Activated naive CD4-positive, alpha-beta T cell treated with Interleukin-2 at 50 U/mL for 16 hours (primary cell): Measurements from ENCODE around the gene PNPLA5.

Experiments
- DNase-seq: peaks from one replicate; pipeline ENCODE4 v3.0.0-alpha.2; 2020

Gene PNPLA5

DNA sequence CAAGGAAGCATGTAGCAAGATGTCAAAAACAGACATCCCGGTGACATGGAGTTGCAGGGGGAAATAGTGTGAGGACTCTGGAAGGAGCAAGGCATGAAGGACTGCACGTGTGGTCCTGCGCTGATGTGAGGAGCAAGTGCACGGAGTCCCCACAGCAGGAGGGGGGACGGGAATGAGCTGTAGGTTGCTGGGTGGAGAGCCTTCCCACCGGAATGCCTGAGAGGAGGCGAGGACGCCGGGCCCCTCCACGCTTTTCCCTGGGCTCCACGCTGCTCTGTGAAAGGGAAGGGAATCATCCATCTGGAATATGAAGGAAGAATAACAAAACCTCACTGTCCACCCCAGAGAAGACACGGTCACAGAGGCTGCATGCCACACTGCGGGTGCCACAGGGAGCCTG lies 56.1 kb downstream of the PNPLA5 start:
- DNase-seq = no peak

DNA sequence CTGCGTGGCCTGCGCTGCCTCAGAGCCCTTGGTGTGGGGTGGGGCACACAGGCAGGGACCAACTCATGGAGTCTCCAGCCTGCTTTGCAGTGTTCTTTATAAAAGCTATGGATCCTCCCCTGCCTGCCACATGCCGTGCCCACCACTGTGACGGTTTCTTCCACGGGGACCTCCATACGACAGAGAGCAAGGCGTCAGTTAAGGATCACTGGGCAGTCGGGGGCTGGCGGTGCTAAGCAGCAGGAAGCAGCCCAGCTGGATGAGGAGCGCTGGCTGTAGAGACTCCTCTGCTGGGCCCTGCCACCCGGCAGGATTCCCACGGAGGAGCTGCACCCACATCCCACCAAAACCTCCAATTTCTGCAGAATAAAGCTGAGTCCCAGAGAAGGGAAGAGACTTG lies 56.6 kb downstream of the PNPLA5 start:
- no peak for DNase-seq

DNA sequence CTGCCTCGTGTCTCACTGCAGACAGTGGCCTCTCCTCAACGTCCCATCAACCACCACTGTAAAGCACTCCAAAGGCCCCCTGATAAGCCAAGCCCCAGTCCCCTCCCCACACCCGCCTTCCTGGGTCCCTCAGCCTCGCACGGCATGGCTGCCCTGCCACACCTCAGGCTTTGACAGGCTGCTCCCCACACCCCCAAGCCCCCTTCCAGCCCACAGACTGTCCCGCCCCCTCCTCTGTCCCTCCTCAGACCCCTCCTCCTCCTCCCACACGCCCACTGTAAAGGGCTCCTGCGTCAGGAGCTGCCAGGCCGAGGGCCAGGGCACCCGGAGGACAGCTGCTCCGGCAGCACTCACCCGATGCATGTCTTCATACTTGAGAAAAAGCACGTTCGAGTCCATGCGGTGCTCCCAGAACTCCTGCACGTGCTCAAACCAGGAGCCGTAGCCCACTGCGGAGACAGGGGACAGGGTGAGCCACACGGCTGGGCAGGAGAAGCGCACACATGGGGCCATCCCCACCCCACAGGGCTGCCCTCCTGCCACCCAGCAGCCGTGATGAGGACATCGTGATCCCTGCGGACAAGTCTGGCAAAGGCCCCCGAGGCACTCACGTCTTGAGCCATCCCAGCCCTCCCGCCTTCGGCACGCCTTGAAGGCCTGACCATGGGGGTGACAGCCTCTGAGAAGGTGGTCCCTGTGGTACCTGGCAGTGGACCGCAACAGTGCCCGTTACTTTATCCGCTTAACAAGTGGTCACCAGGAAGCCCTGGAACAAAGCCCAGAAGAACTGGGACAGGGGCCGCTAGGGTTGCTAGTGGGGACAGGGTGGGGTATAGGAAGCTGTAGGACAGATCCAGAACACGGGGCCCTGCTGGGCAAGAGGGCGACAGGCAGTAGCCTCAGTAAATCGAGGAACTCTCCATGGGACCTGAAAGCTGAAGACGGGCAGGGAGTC lies 58.2 kb downstream of the PNPLA5 start:
- DNase-seq = no peak

DNA sequence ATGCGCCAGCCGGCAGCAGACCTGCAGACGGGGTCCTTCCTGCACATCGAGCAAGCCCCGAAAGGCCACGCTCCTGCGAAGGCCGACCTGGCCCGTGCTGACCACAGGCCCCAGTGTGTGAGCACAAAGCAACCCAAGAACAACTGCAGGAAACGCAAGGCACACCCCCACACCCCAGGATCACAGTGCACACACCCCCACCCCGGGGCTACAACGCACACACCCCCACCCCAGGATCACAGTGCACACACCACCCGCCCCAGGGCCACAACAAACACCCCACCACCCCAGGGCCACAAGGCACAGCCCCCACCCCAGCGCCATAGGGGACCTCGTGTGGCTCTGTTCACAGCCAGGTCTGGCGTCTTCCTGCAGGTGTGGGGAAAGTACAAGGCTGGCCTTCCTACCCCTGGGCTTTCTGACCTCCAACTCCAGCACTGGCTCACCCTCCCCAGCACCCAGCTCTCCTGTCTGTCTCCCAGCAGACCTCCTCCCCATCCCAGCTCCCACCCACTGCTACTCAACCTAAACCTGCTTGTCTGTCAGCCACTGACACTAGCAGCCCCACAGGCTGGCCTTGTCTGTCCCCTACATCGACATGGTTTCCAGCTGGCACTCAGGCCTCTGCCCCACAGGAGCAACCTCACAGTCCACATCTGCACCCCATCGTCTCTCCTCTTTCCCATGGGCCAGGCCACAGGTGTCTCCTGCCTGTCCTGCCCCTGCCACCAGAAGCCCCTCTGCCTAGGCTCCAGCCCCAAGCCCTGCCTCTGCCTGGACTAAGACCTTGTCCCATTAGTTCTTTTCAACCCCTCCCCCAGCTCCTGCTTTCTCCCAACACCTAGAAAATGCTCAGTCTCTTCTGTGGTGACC lies 59.2 kb downstream of the PNPLA5 start:
- no peak for DNase-seq

DNA sequence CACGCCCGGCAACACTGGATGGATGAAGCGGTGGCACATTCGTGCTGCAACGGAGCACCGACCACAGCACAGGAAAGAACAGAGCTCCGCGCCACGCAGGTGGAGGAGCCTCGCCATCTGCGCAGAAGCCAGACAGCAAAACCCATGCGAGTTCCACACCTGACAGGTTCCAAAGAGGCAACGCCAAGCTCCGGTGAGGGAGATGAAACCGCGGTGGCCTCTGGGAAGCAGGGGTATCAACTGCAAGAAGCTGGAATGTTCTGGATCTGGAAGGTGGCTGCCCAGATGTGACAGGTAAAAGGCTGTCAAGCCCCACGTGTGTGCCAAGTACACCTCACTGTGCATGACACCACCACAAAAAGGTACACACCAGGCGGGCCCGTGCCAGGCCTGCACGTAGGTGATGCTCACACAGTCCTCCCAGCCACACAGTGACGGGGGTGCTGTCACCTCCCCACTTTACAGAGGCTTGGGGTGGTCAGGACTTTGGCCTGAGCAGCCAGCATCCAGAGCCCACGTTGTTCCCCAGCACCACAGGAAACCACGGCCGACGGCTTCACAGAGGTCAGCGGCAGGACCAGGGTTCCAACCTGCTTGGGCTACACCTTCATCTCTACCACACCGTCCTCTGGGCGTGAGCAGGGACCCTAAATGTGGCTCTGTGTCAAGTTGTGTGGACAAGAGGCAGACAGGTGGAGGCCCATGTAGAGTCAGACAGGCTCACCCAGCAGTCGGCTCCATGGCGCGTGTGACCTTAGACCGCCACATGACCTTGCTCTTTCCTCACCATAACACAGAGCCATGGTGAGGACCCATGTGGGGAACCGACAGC lies 60.0 kb downstream of the PNPLA5 start:
- DNase-seq = no peak

DNA sequence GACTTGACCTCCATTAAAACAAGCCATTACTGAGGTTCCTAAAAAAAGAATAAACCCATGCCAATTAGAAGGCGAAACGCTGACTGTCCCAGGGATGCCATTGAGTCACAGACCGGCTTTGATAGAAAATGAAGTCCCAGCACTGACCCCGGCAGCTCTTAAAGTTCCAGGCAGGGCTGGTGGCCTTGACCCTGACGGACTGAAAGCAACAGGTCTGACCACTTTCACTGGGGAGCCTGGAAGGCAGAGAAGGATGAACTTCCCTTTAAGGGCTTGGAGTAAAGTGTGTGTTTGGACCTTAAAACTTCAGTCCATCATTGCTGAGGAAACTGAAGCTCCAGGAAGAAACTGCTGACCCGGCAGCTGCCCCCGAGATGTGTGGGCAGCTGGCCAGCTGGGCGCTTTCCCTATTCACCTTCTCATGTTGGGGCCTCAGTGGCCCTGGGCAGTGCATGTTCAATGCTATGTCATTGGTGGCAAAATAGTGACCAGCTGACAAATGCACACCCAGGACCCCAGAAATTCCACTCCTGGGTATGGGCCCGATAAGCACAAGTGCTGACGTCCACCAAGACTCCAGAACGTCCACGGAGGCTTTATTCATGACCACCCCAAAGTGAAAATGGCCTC lies 60.8 kb downstream of the PNPLA5 start:
- no peak for DNase-seq

DNA sequence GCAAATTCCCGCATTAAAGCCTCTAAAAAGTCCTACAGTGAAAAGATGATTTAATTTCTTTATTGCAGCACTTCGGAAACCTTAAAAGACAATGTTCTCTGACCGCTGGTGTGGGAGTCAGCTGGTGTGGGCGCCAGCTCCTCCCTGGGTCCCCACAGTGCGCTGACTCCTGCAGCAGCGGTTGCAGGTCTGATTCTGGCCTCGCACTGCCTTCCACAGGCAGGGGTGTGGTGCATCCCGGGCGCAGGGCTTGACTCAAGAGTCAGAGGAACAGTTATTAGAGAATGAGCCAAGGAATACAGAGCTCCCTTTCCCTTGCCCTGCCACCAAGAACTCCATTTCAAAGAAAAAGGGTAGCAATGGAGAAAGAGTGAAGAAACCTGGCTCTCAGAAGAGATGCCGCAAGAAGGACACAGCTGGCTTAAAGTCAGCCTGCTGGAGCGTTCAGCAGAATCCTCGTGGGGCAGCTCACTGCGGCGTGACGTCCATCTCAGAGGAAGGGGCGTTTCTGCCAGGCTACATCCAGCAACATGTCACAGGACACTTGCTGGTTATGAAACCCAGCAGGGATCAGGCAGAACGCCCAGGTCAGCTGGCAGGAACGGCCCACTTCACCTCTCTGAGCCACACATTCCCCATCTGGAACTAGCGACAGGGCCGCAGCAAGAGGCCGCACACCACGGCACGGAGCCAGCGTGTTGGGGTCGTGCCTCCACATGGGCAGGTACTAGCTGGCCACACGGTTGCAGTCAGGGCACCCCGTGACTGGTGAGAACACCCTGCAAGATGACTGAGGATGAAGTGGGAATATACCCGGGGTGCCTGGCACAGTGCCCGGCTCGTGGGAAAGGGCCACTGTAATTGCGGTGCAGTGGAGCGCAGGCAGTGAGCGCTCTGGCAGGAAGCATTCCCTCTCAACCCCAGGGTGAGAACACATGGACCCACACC lies 61.6 kb downstream of the PNPLA5 start:
- no peak for DNase-seq
